HG03064 (cell line): ENCODE results near the gene FOXI2.

Experiments used
- ATAC-seq: cut with Tn5 transposase; IDR thresholded peaks from one replicate; pipeline ENCODE4 v1.9.1; 2021; ENCODE audit warnings: low read depth; ENCODE audit not compliant: unreplicated experiment

FOXI2 gene

DNA sequence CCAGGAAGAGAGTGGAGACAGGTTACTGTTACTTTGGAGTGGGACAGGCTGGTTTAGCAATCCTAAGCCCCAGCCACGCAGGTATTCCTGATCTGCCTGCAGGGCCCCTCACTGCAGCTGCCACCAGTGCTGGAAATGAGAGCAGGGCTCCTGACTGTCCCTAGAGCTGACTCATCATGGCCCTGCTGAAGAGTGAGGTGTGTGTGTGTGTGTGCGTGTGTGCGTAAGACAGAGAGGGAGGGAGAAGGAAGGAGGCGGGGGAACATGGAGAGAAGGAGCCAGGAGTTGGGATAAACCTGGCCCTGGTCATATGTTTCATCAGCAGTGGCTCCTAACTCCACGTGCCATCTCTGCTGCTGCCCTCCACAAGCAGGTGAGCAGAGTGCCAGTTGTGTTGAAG lies 3.6 kb downstream of the FOXI2 start:
- ATAC-seq, result no peak

DNA sequence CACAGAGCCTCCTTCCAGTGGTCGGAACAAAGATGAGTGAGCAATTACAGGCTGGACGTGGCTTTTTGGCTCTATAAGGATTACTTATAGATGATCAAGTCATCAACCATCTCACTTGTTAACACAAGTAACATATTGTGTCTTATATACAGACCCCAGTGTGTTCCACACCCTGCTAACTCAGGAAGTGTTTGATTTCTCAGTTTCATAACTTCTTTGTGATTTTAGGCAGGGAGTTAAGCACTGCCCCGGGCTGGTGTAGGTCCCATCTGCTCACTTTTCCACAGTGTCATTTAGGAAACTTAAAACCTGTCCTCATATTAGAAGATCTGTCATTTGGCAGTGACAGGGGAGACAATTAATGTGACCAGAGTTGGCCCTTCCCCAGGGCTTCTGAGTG lies 6.2 kb downstream of the FOXI2 start:
- no peak for ATAC-seq

DNA sequence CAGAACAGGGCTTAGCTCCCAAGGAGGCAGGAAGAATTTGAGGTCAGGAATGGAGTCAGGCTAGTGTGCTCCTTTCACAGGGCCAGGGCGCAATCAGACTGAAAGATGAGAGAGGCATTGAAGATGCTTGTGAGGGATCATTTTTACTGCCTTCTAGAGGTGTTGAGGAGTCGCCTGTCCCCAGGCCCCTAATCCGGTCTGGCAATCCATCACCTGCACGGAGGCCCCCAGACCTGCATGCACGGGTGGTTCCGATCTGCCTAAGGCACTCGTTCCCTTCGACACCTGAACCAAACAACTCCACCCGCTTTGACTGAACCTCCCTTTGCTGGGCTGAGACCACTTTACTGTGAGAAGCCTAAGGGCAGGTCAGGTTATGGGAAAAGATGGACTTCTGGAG lies 8.0 kb downstream of the FOXI2 start:
- no peak for ATAC-seq

DNA sequence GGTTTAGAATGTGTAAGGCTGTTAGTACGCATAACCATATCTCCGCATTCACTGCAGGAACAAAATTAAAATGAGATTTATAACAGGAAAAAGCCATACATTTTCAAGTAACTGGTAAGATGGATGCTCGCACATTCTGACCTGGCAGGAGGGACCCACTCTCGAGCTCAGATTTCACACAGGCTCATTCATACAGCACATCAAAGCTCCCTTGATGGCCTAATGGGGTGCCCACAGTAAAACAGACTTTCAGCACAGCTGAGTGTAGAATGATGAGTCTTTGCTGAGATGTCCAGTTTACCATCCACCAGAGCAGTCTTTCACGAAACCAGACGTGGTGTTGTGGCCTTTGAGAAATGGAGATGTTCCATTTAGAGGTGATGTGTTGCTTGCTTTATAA lies 8.9 kb downstream of the FOXI2 start:
- ATAC-seq, result no peak

DNA sequence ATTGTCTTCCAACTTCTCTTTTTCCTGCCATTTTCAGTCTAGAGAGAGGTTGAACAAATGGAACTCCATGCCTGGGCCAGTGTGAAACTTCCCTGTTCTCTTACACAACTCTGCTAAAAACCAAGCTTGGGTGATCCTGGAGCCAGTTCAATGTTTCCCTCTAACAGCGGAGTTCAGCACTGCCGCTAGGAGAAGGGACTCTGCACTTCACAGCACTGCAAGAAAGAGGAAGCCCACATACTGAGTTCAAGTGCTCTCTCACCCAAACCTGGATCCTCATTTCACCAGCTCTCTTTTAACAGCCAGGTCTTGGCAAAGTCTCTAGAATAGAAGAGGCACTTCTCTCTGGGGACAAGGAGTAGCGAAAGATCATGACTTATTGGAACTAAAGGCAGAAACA lies 18.8 kb downstream of the FOXI2 start:
- ATAC-seq, result no peak

DNA sequence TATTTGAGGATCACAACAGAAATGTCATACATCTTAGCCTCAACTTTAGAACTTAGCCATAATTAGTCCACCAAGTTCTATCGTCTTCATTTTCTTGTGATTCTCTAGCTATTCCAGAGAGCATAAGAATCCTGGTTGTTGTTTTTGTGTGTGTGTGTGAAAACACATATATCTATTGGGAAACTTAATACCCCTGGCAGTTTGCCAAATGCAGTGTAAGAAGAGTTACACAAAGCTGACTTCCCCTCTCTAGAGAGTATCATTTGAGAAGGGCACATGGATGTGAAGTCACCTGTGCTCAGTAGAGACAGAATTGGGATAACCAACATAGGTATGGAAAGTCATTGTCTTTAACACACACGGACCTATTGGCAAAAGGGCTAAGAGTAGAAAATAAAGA lies 19.3 kb downstream of the FOXI2 start:
- ATAC-seq, result no peak

DNA sequence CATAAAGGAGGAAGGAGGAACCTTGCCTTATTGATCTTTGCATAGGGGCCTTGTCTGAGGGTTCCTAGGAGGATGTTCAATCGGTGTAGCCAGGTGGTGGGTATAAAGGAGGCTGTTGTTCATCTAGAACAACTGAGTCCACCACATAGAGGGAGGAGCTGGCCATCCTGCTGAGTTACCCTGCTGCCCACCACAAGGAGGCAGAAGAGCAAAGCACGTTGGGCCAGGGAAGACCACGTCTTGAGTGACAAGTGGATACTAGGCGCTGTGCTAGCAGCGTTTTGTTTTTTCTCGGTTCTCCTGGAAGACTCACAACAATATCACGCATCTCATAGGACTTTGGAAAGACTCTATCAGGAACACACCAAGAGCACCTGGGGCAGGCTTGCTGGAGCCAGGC lies 20.0 kb downstream of the FOXI2 start:
- ATAC-seq, result no peak

DNA sequence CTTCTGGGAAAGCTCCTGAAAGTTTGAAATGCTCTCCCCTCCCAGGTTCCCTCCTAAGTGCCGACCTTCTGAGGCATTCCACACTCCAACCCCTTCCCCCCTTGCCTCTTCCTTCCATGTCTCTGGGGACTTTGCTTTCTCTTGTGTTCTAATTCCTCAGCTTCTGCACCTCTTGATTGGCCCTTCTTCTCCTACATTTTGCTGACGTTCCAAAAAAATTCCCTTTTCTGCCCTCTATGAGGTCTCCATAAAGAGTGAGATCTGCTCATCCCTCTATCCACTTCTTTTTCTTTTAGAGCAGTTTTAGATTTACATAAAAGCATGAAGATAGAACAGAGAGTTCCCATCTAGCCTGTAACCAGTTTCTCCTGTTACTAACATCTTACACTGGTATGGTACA lies 22.3 kb downstream of the FOXI2 start:
- no peak for ATAC-seq

DNA sequence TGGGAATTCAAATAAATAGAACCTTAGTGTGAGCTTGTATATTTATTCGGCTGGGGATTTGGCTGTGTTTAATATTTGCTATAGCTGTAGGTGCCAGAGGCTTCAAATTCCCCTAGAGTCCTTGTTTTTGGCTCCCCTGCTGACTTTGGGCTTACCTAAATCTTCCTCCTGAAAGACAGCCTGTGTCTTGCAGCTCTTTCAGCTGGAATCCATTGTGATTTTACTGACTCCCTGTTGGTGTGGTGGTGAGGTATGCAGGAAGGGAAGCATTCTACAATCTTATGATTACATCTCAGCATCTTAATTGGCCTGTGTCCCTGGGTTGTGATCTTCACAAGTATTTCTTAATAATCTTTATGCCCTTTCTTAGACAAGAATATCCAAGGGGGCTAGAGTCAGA lies 25.9 kb downstream of the FOXI2 start:
- no peak for ATAC-seq

DNA sequence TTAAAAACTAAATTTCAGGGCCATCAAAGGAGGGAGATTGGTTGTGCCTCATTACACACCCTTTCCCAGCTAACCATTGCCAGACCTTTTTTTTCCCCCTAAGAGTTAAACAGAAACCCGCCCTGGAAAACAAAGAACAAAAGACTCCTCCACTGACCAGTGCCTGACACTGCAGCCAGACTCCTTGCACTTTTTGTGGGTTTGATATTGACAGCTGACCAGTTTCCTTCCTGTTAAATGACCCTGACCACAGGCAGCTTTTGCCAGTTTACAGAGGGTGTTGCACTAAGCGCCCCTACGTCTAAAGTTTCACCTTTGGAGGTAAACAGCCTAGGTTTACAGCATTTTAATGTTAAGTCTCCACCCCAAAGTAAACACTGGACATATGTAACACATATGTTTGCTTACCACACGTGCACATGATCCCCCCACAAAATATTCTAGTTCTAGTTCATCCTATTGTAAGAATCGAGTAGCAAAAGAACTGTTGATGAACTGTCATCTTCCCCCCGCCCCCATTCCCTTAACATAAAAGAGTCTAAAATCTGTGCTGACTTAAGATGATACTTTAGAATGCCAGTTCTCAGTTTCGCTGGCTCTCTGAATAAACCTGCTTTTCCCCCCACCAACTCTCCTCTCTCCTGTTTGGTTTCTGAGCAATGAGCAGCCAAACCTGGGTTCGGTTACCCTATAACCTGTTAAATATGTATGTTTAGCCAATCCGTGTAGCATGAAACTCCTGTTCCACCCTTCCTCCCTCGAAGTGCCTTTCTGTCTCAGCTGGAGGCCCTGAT lies 38.0 kb downstream of the FOXI2 start:
- no peak for ATAC-seq

DNA sequence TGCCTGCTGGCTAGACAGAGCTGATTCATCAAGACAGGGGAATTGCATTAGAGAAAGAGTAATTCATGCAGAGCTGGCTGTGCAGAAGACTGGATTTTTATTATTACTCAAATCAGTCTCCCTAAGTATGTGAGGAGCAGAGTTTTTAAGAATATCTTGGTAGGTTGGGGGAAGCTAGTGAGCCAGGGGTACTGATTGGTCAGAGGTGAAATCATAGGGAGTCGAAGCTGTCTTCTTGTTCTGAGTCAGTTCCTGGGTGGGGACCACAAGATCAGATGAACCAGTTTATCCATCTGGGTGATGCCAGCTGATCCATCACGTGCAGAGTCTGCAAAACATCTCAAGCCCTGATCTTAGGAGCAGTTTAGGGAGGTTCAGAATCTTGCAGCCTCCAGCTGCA lies 39.8 kb downstream of the FOXI2 start:
- ATAC-seq, result no peak

DNA sequence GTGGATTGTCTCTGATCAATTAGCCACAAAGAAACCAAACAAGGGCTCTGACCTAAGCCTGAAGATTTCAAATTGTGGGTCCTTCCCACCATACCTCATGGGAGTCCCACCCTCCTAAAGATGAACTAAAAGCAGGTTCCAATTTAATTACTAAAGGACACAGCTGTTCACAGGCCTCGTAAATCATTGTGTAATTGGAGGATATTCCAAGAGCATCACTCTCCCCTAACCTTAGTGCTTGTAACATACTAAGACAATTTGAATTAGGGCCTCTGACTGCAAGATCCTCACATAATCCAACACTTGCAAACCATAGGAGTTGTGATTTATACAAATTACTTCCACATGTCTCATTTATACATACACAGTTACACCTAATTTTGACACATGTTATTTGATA lies 44.4 kb downstream of the FOXI2 start:
- ATAC-seq, result no peak

DNA sequence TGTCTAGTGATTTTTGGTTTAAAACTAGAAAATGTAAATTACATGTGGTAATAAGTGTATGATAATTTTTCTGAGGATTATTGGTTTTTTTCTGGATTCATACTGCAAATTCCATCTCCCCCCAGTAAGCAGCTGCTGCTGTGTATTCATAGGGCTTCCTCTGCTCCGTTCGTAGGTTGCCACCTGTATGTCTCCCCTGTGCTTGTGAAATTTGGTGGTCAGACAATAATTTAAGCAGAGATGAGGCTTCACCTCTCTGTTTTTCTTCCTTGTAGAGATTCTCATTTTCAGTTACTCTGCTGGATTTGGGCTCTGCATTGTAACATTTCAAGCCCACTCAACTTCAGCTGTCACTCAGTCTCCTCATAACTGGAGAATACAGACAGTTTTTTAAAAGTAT lies 50.9 kb downstream of the FOXI2 start:
- no peak for ATAC-seq

DNA sequence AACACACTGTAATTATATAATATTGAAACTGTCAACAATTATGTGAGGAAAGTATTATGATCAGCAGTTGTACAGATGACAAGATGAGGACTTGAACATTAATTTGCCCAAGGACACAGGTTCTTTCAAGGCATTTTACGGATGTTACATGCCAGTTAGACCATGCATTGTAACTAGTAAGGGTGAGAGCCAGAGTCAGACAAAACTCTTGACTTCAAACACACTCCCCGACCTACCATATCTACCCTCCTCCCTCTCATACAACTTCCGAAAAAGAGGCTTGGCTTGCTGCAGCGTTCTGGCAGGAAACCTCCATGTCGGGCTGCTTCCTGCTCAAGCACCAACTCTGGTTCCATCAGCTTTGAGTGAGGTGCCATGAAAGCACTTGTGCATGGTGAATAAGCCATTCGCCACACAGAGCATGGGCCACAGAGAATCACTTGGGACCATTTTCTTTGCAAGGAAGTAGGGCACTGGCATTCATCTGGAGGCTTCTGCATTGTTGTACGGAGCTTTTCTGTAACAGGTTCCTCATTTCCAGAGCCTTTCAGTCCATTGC lies 53.2 kb downstream of the FOXI2 start:
- ATAC-seq, result no peak
